Measurements from ENCODE around the gene C3.

DNA sequence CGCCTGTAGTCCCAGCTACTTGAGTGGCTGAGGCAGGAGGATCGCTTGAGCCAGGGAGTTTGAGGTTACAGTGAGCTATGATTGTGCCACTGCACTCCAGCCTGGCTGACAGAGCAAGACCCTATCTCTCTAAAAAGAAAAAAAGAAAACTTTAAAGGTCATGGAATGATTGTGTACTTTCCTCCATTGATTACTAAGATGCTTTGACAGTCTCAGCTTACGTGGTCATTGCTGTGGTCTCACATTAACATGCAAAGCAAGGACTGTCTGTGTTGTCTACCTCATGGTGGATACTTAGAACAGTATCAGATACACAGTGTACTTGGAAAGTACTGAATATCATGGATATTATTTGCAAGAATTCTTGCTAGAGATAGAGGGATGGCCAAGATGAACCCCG is 36.5 kb downstream of the C3 start:
- no peak for TF ChIP-seq POLR2A (IDR thresholded peaks at IDR 0.05)
- TF ChIP-seq, protein P1, sequence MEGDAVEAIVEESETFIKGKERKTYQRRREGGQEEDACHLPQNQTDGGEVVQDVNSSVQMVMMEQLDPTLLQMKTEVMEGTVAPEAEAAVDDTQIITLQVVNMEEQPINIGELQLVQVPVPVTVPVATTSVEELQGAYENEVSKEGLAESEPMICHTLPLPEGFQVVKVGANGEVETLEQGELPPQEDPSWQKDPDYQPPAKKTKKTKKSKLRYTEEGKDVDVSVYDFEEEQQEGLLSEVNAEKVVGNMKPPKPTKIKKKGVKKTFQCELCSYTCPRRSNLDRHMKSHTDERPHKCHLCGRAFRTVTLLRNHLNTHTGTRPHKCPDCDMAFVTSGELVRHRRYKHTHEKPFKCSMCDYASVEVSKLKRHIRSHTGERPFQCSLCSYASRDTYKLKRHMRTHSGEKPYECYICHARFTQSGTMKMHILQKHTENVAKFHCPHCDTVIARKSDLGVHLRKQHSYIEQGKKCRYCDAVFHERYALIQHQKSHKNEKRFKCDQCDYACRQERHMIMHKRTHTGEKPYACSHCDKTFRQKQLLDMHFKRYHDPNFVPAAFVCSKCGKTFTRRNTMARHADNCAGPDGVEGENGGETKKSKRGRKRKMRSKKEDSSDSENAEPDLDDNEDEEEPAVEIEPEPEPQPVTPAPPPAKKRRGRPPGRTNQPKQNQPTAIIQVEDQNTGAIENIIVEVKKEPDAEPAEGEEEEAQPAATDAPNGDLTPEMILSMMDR (IDR thresholded peaks at IDR 0.05) = no peak
